SKM-1 treated with dmso at 0.1 percent for 144 hours (cell line): ENCODE data around the gene ADM.
"Not testable (repeated sequence)": the region's sequence is repeated elsewhere in the genome, so short reads cannot be mapped to it uniquely, and the experiment has no call there.

Experiments
- DNase-seq: peaks from one replicate; lab custom pipeline; 2025; ENCODE audit not compliant: unreplicated experiment; lab: John Stamatoyannopoulos, UW

ADM gene

GRCh38 chr11:10304495-10305261 lies at the start of gene ADM:
Gene ADM, plus strand, starts transcription at chr11:10305073. Its CDS starts 628 bp downstream, at chr11:10305701.
- DNase-seq = peak; percentile 33

GRCh38 chr11:10255388-10256125 lies 49.3 kb upstream of the ADM start:
- DNase-seq = no peak

- no peak for DNase-seq
Measured at GRCh38 chr11:10257478-10257877, 47.4 kb upstream of the ADM start.

- no peak for DNase-seq
Measured at GRCh38 chr11:10261821-10262220, 43.1 kb upstream of the ADM start.

GRCh38 chr11:10263929-10264328 lies 40.9 kb upstream of the ADM start:
- DNase-seq = no peak

- not testable (repeated sequence) for DNase-seq
Measured at GRCh38 chr11:10264716-10265115, 40.2 kb upstream of the ADM start.

- DNase-seq = no peak
Measured at GRCh38 chr11:10265936-10266335, 38.9 kb upstream of the ADM start.

GRCh38 chr11:10267821-10268220 lies 37.1 kb upstream of the ADM start:
- no peak for DNase-seq

- no peak for DNase-seq
Measured at GRCh38 chr11:10268746-10269488, 36.0 kb upstream of the ADM start.

GRCh38 chr11:10272132-10272531 lies 32.7 kb upstream of the ADM start:
- no peak for DNase-seq

- no peak for DNase-seq
Measured at GRCh38 chr11:10273738-10274137, 31.1 kb upstream of the ADM start.

GRCh38 chr11:10274726-10275125 lies 30.1 kb upstream of the ADM start:
- no peak for DNase-seq

GRCh38 chr11:10275714-10276113 lies 29.2 kb upstream of the ADM start:
- DNase-seq = no peak

- no peak for DNase-seq
Measured at GRCh38 chr11:10282117-10282516, 22.8 kb upstream of the ADM start.

- no peak for DNase-seq
Measured at GRCh38 chr11:10283991-10284390, 20.9 kb upstream of the ADM start.

- DNase-seq = no peak
Measured at GRCh38 chr11:10285148-10285802, 19.6 kb upstream of the ADM start.

GRCh38 chr11:10287140-10287539 lies 17.7 kb upstream of the ADM start:
- no peak for DNase-seq

- no peak for DNase-seq
Measured at GRCh38 chr11:10287766-10288715, 16.8 kb upstream of the ADM start.

- no peak for DNase-seq
Measured at GRCh38 chr11:10288881-10289764, 15.8 kb upstream of the ADM start.
